Astrocyte (in vitro differentiated cells and primary cell): ENCODE measurements around the gene CRB2.

Experiments used
- CTCF ChIP-seq: IDR thresholded peaks from 2 replicates; pipeline ENCODE4 v1.5.1; 2011; ENCODE audit warnings: low read depth, mild to moderate bottlenecking, inconsistent platforms, low read length, moderate library complexity; ENCODE audit not compliant: insufficient read depth
- EZH2 ChIP-seq: IDR thresholded peaks from 2 replicates; pipeline ENCODE4 v1.6.1; 2012; ENCODE audit warnings: mild to moderate bottlenecking, low read length, inconsistent platforms; ENCODE audit not compliant: insufficient read depth

GRCh38 chr9:123373447-123373923, 17.5 kb downstream of the CRB2 start:
- TF ChIP-seq CTCF (no peak), EZH2 (peak; percentile 88)
